Activated CD4-positive, alpha-beta T cell treated with anti-CD3 and anti-CD28 coated beads for 1 hour (primary cell): ENCODE measurements around the gene RACK1.
"Not testable (repeated sequence)": the region's sequence is repeated elsewhere in the genome, so short reads cannot be mapped to it uniquely, and the experiment has no call there.

Experiments
- DNase-seq: peaks from one replicate; pipeline ENCODE4 v3.0.0-alpha.2; 2020

Gene RACK1

GRCh38 chr5:181243564-181244343 is at the start of gene RACK1:
Gene RACK1 (minus strand): TSS chr5:181243906. CDS start chr5:181243800, 106 bp downstream.
- peak; percentile 83 for DNase-seq

GRCh38 chr5:181287331-181287730 is 43.6 kb upstream of the RACK1 start:
- DNase-seq, result not testable (repeated sequence)

GRCh38 chr5:181285962-181286705 is 42.4 kb upstream of the RACK1 start:
- not testable (repeated sequence) for DNase-seq

- not testable (repeated sequence) for DNase-seq
Observed at GRCh38 chr5:181283841-181284755, 40.4 kb upstream of the RACK1 start.

- no peak for DNase-seq
Observed at GRCh38 chr5:181283347-181283746, 39.6 kb upstream of the RACK1 start.

GRCh38 chr5:181282874-181283273 is 39.2 kb upstream of the RACK1 start:
- no peak for DNase-seq

GRCh38 chr5:181282415-181282814 is 38.7 kb upstream of the RACK1 start:
- not testable (repeated sequence) for DNase-seq

GRCh38 chr5:181281984-181282316 is 38.2 kb upstream of the RACK1 start:
- DNase-seq, result no peak

- no peak for DNase-seq
Observed at GRCh38 chr5:181281077-181281983, 37.6 kb upstream of the RACK1 start.

- no peak for DNase-seq
Observed at GRCh38 chr5:181280251-181280762, 36.6 kb upstream of the RACK1 start.

GRCh38 chr5:181273433-181273744 is 29.7 kb upstream of the RACK1 start:
- not testable (repeated sequence) for DNase-seq

- no peak for DNase-seq
Observed at GRCh38 chr5:181271081-181271480, 27.4 kb upstream of the RACK1 start.

- DNase-seq, result not testable (repeated sequence)
Observed at GRCh38 chr5:181267907-181268306, 24.2 kb upstream of the RACK1 start.

GRCh38 chr5:181267291-181267904 is 23.7 kb upstream of the RACK1 start:
- not testable (repeated sequence) for DNase-seq

- no peak for DNase-seq
Observed at GRCh38 chr5:181265092-181265671, 21.5 kb upstream of the RACK1 start.

- no peak for DNase-seq
Observed at GRCh38 chr5:181263633-181264032, 19.9 kb upstream of the RACK1 start.

GRCh38 chr5:181261320-181262049 is 17.8 kb upstream of the RACK1 start:
- DNase-seq, result peak; percentile 62

GRCh38 chr5:181260720-181261319 is 17.1 kb upstream of the RACK1 start, which contains the start of gene TRIM52:
Gene TRIM52 (minus strand): TSS chr5:181261143. CDS start chr5:181260813, 330 bp downstream.
- DNase-seq, result peak; percentile 84

GRCh38 chr5:181259974-181260719 is 16.4 kb upstream of the RACK1 start:
- DNase-seq, result no peak
